Glutamatergic neuron (in vitro differentiated cells): ENCODE data around the gene LCE1A. TPM values are rescaled to one million over a fixed set of nuclear protein-coding genes. Genes with fewer than 3 reads are reported as not detected.

Experiments used
- DNase-seq: peaks from one replicate; pipeline ENCODE4 v3.0.0; 2022
- H3K27ac Mint-ChIP-seq: one replicate; pipeline ENCODE4 v1.8.0; 2020; ENCODE audit warnings: mild to moderate bottlenecking, mixed read lengths, inconsistent platforms; ENCODE audit not compliant: unreplicated experiment
- H3K27me3 Mint-ChIP-seq: one replicate; pipeline ENCODE4 v1.8.0; 2020; ENCODE audit warnings: mild to moderate bottlenecking, moderate library complexity, mixed read lengths, inconsistent platforms; ENCODE audit not compliant: unreplicated experiment
- H3K36me3 Mint-ChIP-seq: one replicate; pipeline ENCODE4 v1.8.0; 2020; ENCODE audit warnings: mild to moderate bottlenecking, mixed read lengths, inconsistent platforms; ENCODE audit not compliant: unreplicated experiment
- H3K4me1 Mint-ChIP-seq: one replicate; pipeline ENCODE4 v1.8.0; 2020; ENCODE audit warnings: mild to moderate bottlenecking, low read depth, mixed read lengths, inconsistent platforms; ENCODE audit not compliant: unreplicated experiment
- H3K4me3 Mint-ChIP-seq: one replicate; pipeline ENCODE4 v1.8.0; 2020; ENCODE audit warnings: mild to moderate bottlenecking, mixed read lengths, inconsistent platforms; ENCODE audit not compliant: unreplicated experiment
- H3K9me3 Mint-ChIP-seq: one replicate; pipeline ENCODE4 v1.8.0; 2020; ENCODE audit warnings: mild to moderate bottlenecking, moderate library complexity, mixed read lengths, inconsistent platforms; ENCODE audit not compliant: unreplicated experiment
- CTCF ChIP-seq: fragments of 200-600 bp; sonication (generic); IDR thresholded peaks from one replicate; pipeline ENCODE4 v1.5.0; 2021; ENCODE audit not compliant: partially characterized antibody, unreplicated experiment
- total RNA-seq: library from RNA; stranded (reverse); fragmentation: NEBNext Ultra II Directional; extraction: Animal tissue kit (Norgen Biotek cat#: 25700); gene quantifications from one replicate; pipeline ENCODE4 v1.2.1, GENCODE V29; 2021; ENCODE audit not compliant: unreplicated experiment

Gene LCE1A
- total RNA-seq, 1 donor from 2014 or later = not detected

- Mint-ChIP-seq H3K27me3 (peaks cover 3% of the 10 kb centered on the region), H3K27ac (no peak overlapping the region), H3K4me1 (no peaks in the 10 kb centered on the region), H3K36me3 (no peaks in the 10 kb centered on the region), H3K4me3 (no peak overlapping the region), H3K9me3 (no peaks in the 10 kb centered on the region)
- TF ChIP-seq CTCF = no peak
- no peak for DNase-seq
Observed at GRCh38 chr1:152855661-152856060, 28.4 kb downstream of the LCE1A start.

- H3K4me1 Mint-ChIP-seq = no peaks in the 10 kb centered on the region
- TF ChIP-seq CTCF = no peak
- peaks cover 5% of the 10 kb centered on the region for H3K27me3 Mint-ChIP-seq
- H3K36me3 Mint-ChIP-seq = no peaks in the 10 kb centered on the region
- DNase-seq = no peak
- no peak overlapping the region for H3K4me3 Mint-ChIP-seq
- H3K27ac Mint-ChIP-seq = no peak overlapping the region
- no peaks in the 10 kb centered on the region for H3K9me3 Mint-ChIP-seq
Observed at GRCh38 chr1:152858062-152858461, 30.8 kb downstream of the LCE1A start.

GRCh38 chr1:152859696-152860095, 32.4 kb downstream of the LCE1A start, which contains the start of gene LCE7A:
LCE7A (plus strand) TSS chr1:152859996; CDS start chr1:152860698, 702 bp downstream.
- H3K36me3 Mint-ChIP-seq = no peaks in the 10 kb centered on the region
- no peak for DNase-seq
- no peak within 1 kb of the TSS for H3K27ac Mint-ChIP-seq
- no peaks in the 10 kb centered on the region for H3K4me1 Mint-ChIP-seq
- peaks cover 2% of the 10 kb centered on the region for H3K27me3 Mint-ChIP-seq
- no peaks in the 10 kb centered on the region for H3K9me3 Mint-ChIP-seq
- TF ChIP-seq CTCF = no peak
- H3K4me3 Mint-ChIP-seq = no peak within 1 kb of the TSS

GRCh38 chr1:152860129-152860528, 32.9 kb downstream of the LCE1A start:
- Mint-ChIP-seq H3K4me3 (no peak overlapping the region), H3K27ac (no peak overlapping the region), H3K4me1 (no peaks in the 10 kb centered on the region), H3K36me3 (no peaks in the 10 kb centered on the region), H3K27me3 (peaks cover 2% of the 10 kb centered on the region), H3K9me3 (no peaks in the 10 kb centered on the region)
- no peak for DNase-seq
- no peak for TF ChIP-seq CTCF

GRCh38 chr1:152861374-152861773, 34.1 kb downstream of the LCE1A start:
- H3K36me3 Mint-ChIP-seq = no peaks in the 10 kb centered on the region
- H3K9me3 Mint-ChIP-seq = no peaks in the 10 kb centered on the region
- no peak overlapping the region for H3K4me3 Mint-ChIP-seq
- no peak for TF ChIP-seq CTCF
- H3K27ac Mint-ChIP-seq = no peak overlapping the region
- H3K4me1 Mint-ChIP-seq = no peaks in the 10 kb centered on the region
- peaks cover 2% of the 10 kb centered on the region for H3K27me3 Mint-ChIP-seq
- DNase-seq = no peak
